ENCODE data around the gene IER3IP1.

IER3IP1 gene

GRCh38 chr18:47150029-47150823 lies 25.9 kb downstream of the IER3IP1 start, which contains the start of gene HDHD2:
Gene HDHD2, minus strand, starts transcription at chr18:47150500. Its CDS starts 14,061 bp downstream, at chr18:47136439.
- H3F3A ChIP-seq (ENCODE audit: control insufficient read depth, insufficient read depth) = no peaks in the 10 kb centered on the region
- TF ChIP-seq CTCF (IDR thresholded peaks at IDR 0.05; ENCODE audit: low read depth, low read length, poor library complexity, severe bottlenecking) = no peak
- no peaks in the 10 kb centered on the region for H3K9me2 ChIP-seq (replicated peaks; ENCODE audit: control insufficient read depth, low read length)
- no peaks in the 10 kb centered on the region for H3K9me3 ChIP-seq (ENCODE audit: control insufficient read depth, insufficient read depth, low read length)
- peaks cover 15% of the 10 kb centered on the region for H3K36me3 ChIP-seq (ENCODE audit: control insufficient read depth, low read length)
- H3K4me3 ChIP-seq (ENCODE audit: low read length) = peak within 1 kb of the TSS; percentile 96
- H3K4me2 ChIP-seq (ENCODE audit: low read length) = peak within 1 kb of the TSS; percentile 88
- no peaks in the 10 kb centered on the region for H3K27me3 ChIP-seq (ENCODE audit: control insufficient read depth, low read length)
- no peaks in the 10 kb centered on the region for H4K20me1 ChIP-seq (ENCODE audit: control insufficient read depth, insufficient read depth, low read depth, low read length)
- peaks cover 46% of the 10 kb centered on the region for H3K79me2 ChIP-seq (ENCODE audit: control insufficient read depth, low read length)
- H3K27ac ChIP-seq (ENCODE audit: low read depth, low read length) = peak within 1 kb of the TSS; percentile 33; the same call in 1 of the 2 replicates
- peaks cover 20% of the 10 kb centered on the region for H3K4me1 ChIP-seq (ENCODE audit: control insufficient read depth, low read length)

GRCh38 chr18:47149457-47150028 lies 26.6 kb downstream of the IER3IP1 start:
- H4K20me1 ChIP-seq (ENCODE audit: control insufficient read depth, insufficient read depth, low read depth, low read length) = no peaks in the 10 kb centered on the region
- peaks cover 8% of the 10 kb centered on the region for H3K36me3 ChIP-seq (ENCODE audit: control insufficient read depth, low read length)
- TF ChIP-seq CTCF (IDR thresholded peaks at IDR 0.05; ENCODE audit: low read depth, low read length, poor library complexity, severe bottlenecking) (no peak), EZH2phosphoT487 (IDR thresholded peaks at IDR 0.05; ENCODE audit: borderline replicate concordance, low read length) (no peak)
- H3F3A ChIP-seq (ENCODE audit: control insufficient read depth, insufficient read depth) = no peaks in the 10 kb centered on the region
- peak overlapping the region; percentile 33; the same call in 1 of the 2 replicates for H3K27ac ChIP-seq (ENCODE audit: low read depth, low read length)
- H3K27me3 ChIP-seq (ENCODE audit: control insufficient read depth, low read length) = no peaks in the 10 kb centered on the region
- H3K4me1 ChIP-seq (ENCODE audit: control insufficient read depth, low read length) = peaks cover 20% of the 10 kb centered on the region
- H3K79me2 ChIP-seq (ENCODE audit: control insufficient read depth, low read length) = peaks cover 53% of the 10 kb centered on the region
- no peaks in the 10 kb centered on the region for H3K9me2 ChIP-seq (replicated peaks; ENCODE audit: control insufficient read depth, low read length)
- H3K9me3 ChIP-seq (ENCODE audit: control insufficient read depth, insufficient read depth, low read length) = no peaks in the 10 kb centered on the region
- H3K4me3 ChIP-seq (ENCODE audit: low read length) = peak overlapping the region; percentile 96
- H3K4me2 ChIP-seq (ENCODE audit: low read length) = peak overlapping the region; percentile 88

GRCh38 chr18:47146206-47146605 lies 30.0 kb downstream of the IER3IP1 start:
- H3K27ac ChIP-seq (ENCODE audit: low read depth, low read length) = no peak overlapping the region
- H3F3A ChIP-seq (ENCODE audit: control insufficient read depth, insufficient read depth) = no peaks in the 10 kb centered on the region
- no peaks in the 10 kb centered on the region; the same call in 1 of the 2 replicates for H3K36me3 ChIP-seq (ENCODE audit: control insufficient read depth, low read length)
- H3K79me2 ChIP-seq (ENCODE audit: control insufficient read depth, low read length) = peaks cover 81% of the 10 kb centered on the region
- TF ChIP-seq EZH2phosphoT487 (IDR thresholded peaks at IDR 0.05; ENCODE audit: borderline replicate concordance, low read length) = no peak
- no peak for TF ChIP-seq CTCF (IDR thresholded peaks at IDR 0.05; ENCODE audit: low read depth, low read length, poor library complexity, severe bottlenecking)
- no peak overlapping the region for H3K4me2 ChIP-seq (ENCODE audit: low read length)
- no peaks in the 10 kb centered on the region for H3K9me2 ChIP-seq (replicated peaks; ENCODE audit: control insufficient read depth, low read length)
- no peaks in the 10 kb centered on the region for H3K9me3 ChIP-seq (ENCODE audit: control insufficient read depth, insufficient read depth, low read length)
- H4K20me1 ChIP-seq (ENCODE audit: control insufficient read depth, insufficient read depth, low read depth, low read length) = no peaks in the 10 kb centered on the region
- peaks cover 16% of the 10 kb centered on the region for H3K4me1 ChIP-seq (ENCODE audit: control insufficient read depth, low read length)
- no peaks in the 10 kb centered on the region for H3K27me3 ChIP-seq (ENCODE audit: control insufficient read depth, low read length)
- H3K4me3 ChIP-seq (ENCODE audit: low read length) = no peak overlapping the region
